GM21717 (cell line): ENCODE results near the gene KCNF1.

Experiments
- ATAC-seq: cut with Tn5 transposase; IDR thresholded peaks from one replicate; pipeline ENCODE4 v1.9.1; 2021; ENCODE audit warnings: mild to moderate bottlenecking, moderate library complexity; ENCODE audit not compliant: unreplicated experiment

KCNF1 gene

GRCh38 chr2:10911291-10912075, at the start of gene KCNF1:
Gene KCNF1, plus strand, starts transcription at chr2:10911934. Its CDS starts 493 bp downstream, at chr2:10912427.
- no peak for ATAC-seq

- no peak for ATAC-seq
Observed at GRCh38 chr2:10862330-10862729, 49.4 kb upstream of the KCNF1 start.

GRCh38 chr2:10863047-10863446, 48.7 kb upstream of the KCNF1 start:
- ATAC-seq: no peak

GRCh38 chr2:10863837-10864236, 47.9 kb upstream of the KCNF1 start:
- peak; percentile 73 for ATAC-seq

GRCh38 chr2:10864251-10864650, 47.5 kb upstream of the KCNF1 start:
- no peak for ATAC-seq

- peak; percentile 92 for ATAC-seq
Observed at GRCh38 chr2:10864861-10865636, 46.7 kb upstream of the KCNF1 start.

- ATAC-seq: no peak
Observed at GRCh38 chr2:10865841-10866240, 45.9 kb upstream of the KCNF1 start.

- ATAC-seq: no peak
Observed at GRCh38 chr2:10867692-10868420, 43.9 kb upstream of the KCNF1 start.

GRCh38 chr2:10868465-10869314, 43.0 kb upstream of the KCNF1 start:
- no peak for ATAC-seq

GRCh38 chr2:10871978-10872377, 39.8 kb upstream of the KCNF1 start:
- no peak for ATAC-seq

GRCh38 chr2:10873171-10873570, 38.6 kb upstream of the KCNF1 start:
- ATAC-seq: no peak

- no peak for ATAC-seq
Observed at GRCh38 chr2:10873790-10874437, 37.8 kb upstream of the KCNF1 start.

- ATAC-seq: no peak
Observed at GRCh38 chr2:10875126-10875525, 36.6 kb upstream of the KCNF1 start.

GRCh38 chr2:10876394-10876793, 35.3 kb upstream of the KCNF1 start:
- ATAC-seq: no peak

GRCh38 chr2:10876963-10877362, 34.8 kb upstream of the KCNF1 start:
- no peak for ATAC-seq

- ATAC-seq: no peak
Observed at GRCh38 chr2:10877651-10878111, 34.1 kb upstream of the KCNF1 start.

GRCh38 chr2:10878268-10878915, 33.3 kb upstream of the KCNF1 start:
- no peak for ATAC-seq

- no peak for ATAC-seq
Observed at GRCh38 chr2:10879159-10879558, 32.6 kb upstream of the KCNF1 start.
